Activated naive CD4-positive, alpha-beta T cell treated with anti-CD3 and anti-CD28 coated beads, Interleukin-2, amount 50 U/mL, for 24 hours (primary cell): ENCODE data around the gene MNAT1.
"Not testable (repeated sequence)": the region's sequence is repeated elsewhere in the genome, so short reads cannot be mapped to it uniquely, and the experiment has no call there.

Experiments
- H3K27ac Mint-ChIP-seq: one replicate; pipeline ENCODE4 v1.8.0; 2021; ENCODE audit warnings: mild to moderate bottlenecking, mixed read lengths
- H3K27me3 Mint-ChIP-seq: one replicate; pipeline ENCODE4 v1.8.0; 2021; ENCODE audit warnings: mixed read lengths
- H3K36me3 Mint-ChIP-seq: one replicate; pipeline ENCODE4 v1.8.0; 2021; ENCODE audit warnings: mixed read lengths
- H3K4me1 Mint-ChIP-seq: one replicate; pipeline ENCODE4 v1.8.0; 2021; ENCODE audit warnings: mixed read lengths
- H3K4me3 Mint-ChIP-seq: one replicate; pipeline ENCODE4 v1.8.0; 2021; ENCODE audit warnings: mild to moderate bottlenecking, mixed read lengths
- H3K9me3 Mint-ChIP-seq: one replicate; pipeline ENCODE4 v1.8.0; 2021; ENCODE audit warnings: mixed read lengths

MNAT1 gene

GRCh38 chr14:60878121-60878520, 143.6 kb downstream of the MNAT1 start:
- Mint-ChIP-seq H3K4me3 (no peak overlapping the region), H3K27me3 (no peaks in the 10 kb centered on the region), H3K4me1 (no peaks in the 10 kb centered on the region), H3K36me3 (peaks cover 31% of the 10 kb centered on the region), H3K27ac (no peak overlapping the region), H3K9me3 (peaks cover 5% of the 10 kb centered on the region)

- Mint-ChIP-seq H3K4me3 (no peak overlapping the region), H3K9me3 (peaks cover 8% of the 10 kb centered on the region), H3K36me3 (peaks cover 34% of the 10 kb centered on the region), H3K4me1 (no peaks in the 10 kb centered on the region), H3K27me3 (no peaks in the 10 kb centered on the region), H3K27ac (no peak overlapping the region)
These were observed 144.0 kb downstream of the MNAT1 start for GRCh38 chr14:60878536-60878935.

GRCh38 chr14:60882219-60882618, 147.7 kb downstream of the MNAT1 start:
- H3K36me3 Mint-ChIP-seq: peaks cover 54% of the 10 kb centered on the region
- H3K4me3 Mint-ChIP-seq: no peak overlapping the region
- H3K9me3 Mint-ChIP-seq: peaks cover 40% of the 10 kb centered on the region
- H3K27ac Mint-ChIP-seq: no peak overlapping the region
- H3K27me3 Mint-ChIP-seq: no peaks in the 10 kb centered on the region
- H3K4me1 Mint-ChIP-seq: peaks cover 14% of the 10 kb centered on the region

- Mint-ChIP-seq H3K27me3 (no peaks in the 10 kb centered on the region), H3K4me3 (no peak overlapping the region), H3K36me3 (peaks cover 57% of the 10 kb centered on the region), H3K9me3 (peaks cover 40% of the 10 kb centered on the region), H3K4me1 (peaks cover 14% of the 10 kb centered on the region), H3K27ac (no peak overlapping the region)
These were observed 149.6 kb downstream of the MNAT1 start for GRCh38 chr14:60884134-60884533.

GRCh38 chr14:60890636-60891035, 156.1 kb downstream of the MNAT1 start:
- not testable (repeated sequence) for H3K27me3 Mint-ChIP-seq, H3K4me3 Mint-ChIP-seq
- Mint-ChIP-seq H3K36me3 (peaks cover 18% of the 10 kb centered on the region), H3K9me3 (peaks cover 11% of the 10 kb centered on the region), H3K4me1 (peaks cover 49% of the 10 kb centered on the region), H3K27ac (peak overlapping the region; percentile 1)

- Mint-ChIP-seq H3K27ac (no peak overlapping the region), H3K27me3 (no peaks in the 10 kb centered on the region), H3K36me3 (peaks cover 11% of the 10 kb centered on the region), H3K9me3 (no peaks in the 10 kb centered on the region), H3K4me1 (peaks cover 41% of the 10 kb centered on the region), H3K4me3 (no peak overlapping the region)
These were observed 159.3 kb downstream of the MNAT1 start for GRCh38 chr14:60893911-60894310.

- H3K27ac Mint-ChIP-seq: no peak overlapping the region
- no peaks in the 10 kb centered on the region for H3K9me3 Mint-ChIP-seq
- H3K36me3 Mint-ChIP-seq: peaks cover 12% of the 10 kb centered on the region
- H3K27me3 Mint-ChIP-seq: no peaks in the 10 kb centered on the region
- H3K4me1 Mint-ChIP-seq: no peaks in the 10 kb centered on the region
- no peak overlapping the region for H3K4me3 Mint-ChIP-seq
These were observed 169.8 kb downstream of the MNAT1 start for GRCh38 chr14:60904381-60904780.

GRCh38 chr14:60905923-60906322, 171.4 kb downstream of the MNAT1 start:
- H3K4me1 Mint-ChIP-seq: no peaks in the 10 kb centered on the region
- no peak overlapping the region for H3K27ac Mint-ChIP-seq
- peaks cover 8% of the 10 kb centered on the region for H3K36me3 Mint-ChIP-seq

GRCh38 chr14:60915781-60916180, 181.2 kb downstream of the MNAT1 start:
- Mint-ChIP-seq H3K36me3 (peaks cover 18% of the 10 kb centered on the region), H3K9me3 (no peaks in the 10 kb centered on the region), H3K27ac (no peak overlapping the region), H3K4me3 (no peak overlapping the region), H3K27me3 (no peaks in the 10 kb centered on the region), H3K4me1 (peaks cover 9% of the 10 kb centered on the region)

More at GRCh38 chr14:60905923-60906322, 171.4 kb downstream of the MNAT1 start:
- H3K4me3 Mint-ChIP-seq: no peak overlapping the region
- no peaks in the 10 kb centered on the region for H3K9me3 Mint-ChIP-seq
- no peaks in the 10 kb centered on the region for H3K27me3 Mint-ChIP-seq

- H3K9me3 Mint-ChIP-seq: no peaks in the 10 kb centered on the region
- H3K36me3 Mint-ChIP-seq: peaks cover 7% of the 10 kb centered on the region
- H3K4me1 Mint-ChIP-seq: peaks cover 6% of the 10 kb centered on the region
- H3K4me3 Mint-ChIP-seq: no peak overlapping the region
- no peak overlapping the region for H3K27ac Mint-ChIP-seq
- no peaks in the 10 kb centered on the region for H3K27me3 Mint-ChIP-seq
These were observed 187.5 kb downstream of the MNAT1 start for GRCh38 chr14:60922050-60922449.

GRCh38 chr14:60925286-60925685, 190.7 kb downstream of the MNAT1 start:
- peaks cover 5% of the 10 kb centered on the region for H3K36me3 Mint-ChIP-seq
- no peak overlapping the region for H3K4me3 Mint-ChIP-seq
- H3K27me3 Mint-ChIP-seq: no peaks in the 10 kb centered on the region
- no peak overlapping the region for H3K27ac Mint-ChIP-seq
- peaks cover 6% of the 10 kb centered on the region for H3K4me1 Mint-ChIP-seq
- no peaks in the 10 kb centered on the region for H3K9me3 Mint-ChIP-seq

GRCh38 chr14:60926002-60926401, 191.4 kb downstream of the MNAT1 start:
- Mint-ChIP-seq H3K4me1 (peaks cover 6% of the 10 kb centered on the region), H3K36me3 (peaks cover 5% of the 10 kb centered on the region), H3K27me3 (no peaks in the 10 kb centered on the region), H3K4me3 (no peak overlapping the region), H3K27ac (no peak overlapping the region), H3K9me3 (no peaks in the 10 kb centered on the region)

GRCh38 chr14:60931218-60931617, 196.7 kb downstream of the MNAT1 start:
- no peak overlapping the region for H3K27ac Mint-ChIP-seq
- no peaks in the 10 kb centered on the region for H3K4me1 Mint-ChIP-seq
- H3K4me3 Mint-ChIP-seq: no peak overlapping the region
- peaks cover 5% of the 10 kb centered on the region for H3K9me3 Mint-ChIP-seq
- H3K36me3 Mint-ChIP-seq: peaks cover 17% of the 10 kb centered on the region
- no peaks in the 10 kb centered on the region for H3K27me3 Mint-ChIP-seq

- H3K4me1 Mint-ChIP-seq: no peaks in the 10 kb centered on the region
- no peak overlapping the region for H3K4me3 Mint-ChIP-seq
- H3K9me3 Mint-ChIP-seq: peaks cover 5% of the 10 kb centered on the region
- H3K36me3 Mint-ChIP-seq: peaks cover 15% of the 10 kb centered on the region
- no peak overlapping the region for H3K27ac Mint-ChIP-seq
- H3K27me3 Mint-ChIP-seq: no peaks in the 10 kb centered on the region
These were observed 199.5 kb downstream of the MNAT1 start for GRCh38 chr14:60933920-60934655.

GRCh38 chr14:60935319-60935718, 200.8 kb downstream of the MNAT1 start:
- Mint-ChIP-seq H3K9me3 (peaks cover 5% of the 10 kb centered on the region), H3K4me1 (no peaks in the 10 kb centered on the region), H3K4me3 (no peak overlapping the region), H3K27ac (no peak overlapping the region), H3K27me3 (no peaks in the 10 kb centered on the region), H3K36me3 (peaks cover 16% of the 10 kb centered on the region)

- H3K27me3 Mint-ChIP-seq: no peaks in the 10 kb centered on the region
- H3K4me1 Mint-ChIP-seq: no peaks in the 10 kb centered on the region
- H3K4me3 Mint-ChIP-seq: no peak overlapping the region
- peaks cover 19% of the 10 kb centered on the region for H3K36me3 Mint-ChIP-seq
- no peaks in the 10 kb centered on the region for H3K9me3 Mint-ChIP-seq
- H3K27ac Mint-ChIP-seq: no peak overlapping the region
These were observed 209.1 kb downstream of the MNAT1 start for GRCh38 chr14:60943637-60944032.

GRCh38 chr14:60944204-60944603, 209.6 kb downstream of the MNAT1 start:
- Mint-ChIP-seq H3K27ac (no peak overlapping the region), H3K4me3 (no peak overlapping the region), H3K4me1 (no peaks in the 10 kb centered on the region), H3K9me3 (no peaks in the 10 kb centered on the region), H3K27me3 (no peaks in the 10 kb centered on the region), H3K36me3 (peaks cover 18% of the 10 kb centered on the region)
